ENCODE measurements around the gene TRUB1. TPM values are rescaled to one million over a fixed set of nuclear protein-coding genes. Genes with fewer than 3 reads are reported as not detected.

The TRUB1 gene
- total and polyA plus RNA-seq, 2 donors (not counting 3 experiments of a cell fraction or from before 2014, with no cell fraction given), result 4.6 to 16.7 TPM

GRCh38 chr10:114905450-114905849, 32.5 kb upstream of the TRUB1 start:
- TF ChIP-seq JUN (IDR thresholded peaks at IDR 0.05; ENCODE audit: borderline replicate concordance, insufficient read depth, insufficient read length, low read depth), result no peak
- no peak for TF ChIP-seq EZH2 (IDR thresholded peaks at IDR 0.05; ENCODE audit: borderline replicate concordance, low read depth, low read length, severe bottlenecking)
- TF ChIP-seq CTCF (IDR thresholded peaks at IDR 0.05; ENCODE audit: extremely low read depth in 1 of 2, insufficient read depth in 1 of 2, low read depth in 1 of 2, low read length in 2 of 2), result no peak
- TF ChIP-seq MYC (IDR thresholded peaks at IDR 0.05; ENCODE audit: low read depth, low read length), result no peak
- TF ChIP-seq POLR2AphosphoS5 (IDR thresholded peaks at IDR 0.05; ENCODE audit: insufficient read depth, low read depth, low read length), result no peak
- no peak for TF ChIP-seq POLR2A (IDR thresholded peaks at IDR 0.05; ENCODE audit: low read depth, low read length)
- TF ChIP-seq, protein P1, sequence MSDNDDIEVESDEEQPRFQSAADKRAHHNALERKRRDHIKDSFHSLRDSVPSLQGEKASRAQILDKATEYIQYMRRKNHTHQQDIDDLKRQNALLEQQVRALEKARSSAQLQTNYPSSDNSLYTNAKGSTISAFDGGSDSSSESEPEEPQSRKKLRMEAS (IDR thresholded peaks at IDR 0.05; ENCODE audit: insufficient read depth, insufficient read length), result no peak
- no peak for TF ChIP-seq FOS (IDR thresholded peaks at IDR 0.05; ENCODE audit: borderline replicate concordance, insufficient read depth, low read length)
- no peak for TF ChIP-seq GATA2 (IDR thresholded peaks at IDR 0.05; ENCODE audit: insufficient read depth, insufficient read length, low read depth, low read length)
- no peaks in the 10 kb centered on the region for H3K9me1 ChIP-seq (replicated peaks; ENCODE audit: control insufficient read depth, extremely low read depth, insufficient read depth, low read length)
- no peak overlapping the region for H3K27ac ChIP-seq (ENCODE audit: insufficient read depth, low read depth, low read length)
- no peak overlapping the region for H3K4me3 ChIP-seq (replicated peaks in 1 of 3; ENCODE audit: insufficient read depth in 1 of 3, low read depth in 1 of 3, low read length in 3 of 3)
- no TSS peak for BruUV-seq (replicated peaks)
- no peak overlapping the region for H3K9ac ChIP-seq (replicated peaks; ENCODE audit: extremely low read depth, insufficient read depth, low read length)
- H3K4me2 ChIP-seq (ENCODE audit: insufficient read depth, low read length), result no peak overlapping the region
- CTCF ChIA-PET, result no interaction called here
- H3K36me3 ChIP-seq (ENCODE audit: control insufficient read depth in 2 of 2, extremely low read depth in 1 of 2, insufficient read depth in 2 of 2, low read length in 2 of 2), result no peaks in the 10 kb centered on the region
- peaks cover 4 to 12% of the 10 kb centered on the region in 2 experiments for H3K27me3 ChIP-seq (ENCODE audit: control insufficient read depth in 2 of 2, insufficient read depth in 2 of 2, low read length in 2 of 2)
- H3K9me3 ChIP-seq (replicated peaks; ENCODE audit: control insufficient read depth, insufficient read depth, low read length), result no peaks in the 10 kb centered on the region
- no peaks in the 10 kb centered on the region for H4K20me1 ChIP-seq (replicated peaks; ENCODE audit: control insufficient read depth, extremely low read depth, insufficient read depth, low read length)
- dilution Hi-C loops (cut with MboI; ENCODE audit: extremely low pct_ligation_motif_present, low sequenced_read_pairs), result no loop called here
- H2AFZ ChIP-seq (ENCODE audit: low read depth, low read length), result no peak overlapping the region
- no peak for FAIRE-seq
- intact Hi-C loops (cut with micrococcal nuclease), result no loop called here
- no peaks in the 10 kb centered on the region for H3K79me2 ChIP-seq (ENCODE audit: control insufficient read depth, insufficient read depth, low read length)
- no peaks in the 10 kb centered on the region for H3K4me1 ChIP-seq (ENCODE audit: control insufficient read depth, extremely low read depth, insufficient read depth, low read length)
- DNase-seq (ENCODE audit: low read depth, low spot score), result no peak
- POLR2A ChIA-PET, result no interaction called here
